SK-N-MC (cell line): ENCODE measurements around the gene MCU.

Experiments
- EZH2 ChIP-seq: fragments of 200-600 bp; sonication (generic); IDR thresholded peaks from one replicate; pipeline ENCODE4 v1.6.1; 2017; ENCODE audit warnings: antibody characterized with exemption
- POLR2AphosphoS5 ChIP-seq: IDR thresholded peaks from 2 replicates; pipeline ENCODE4 v1.6.1; 2012; ENCODE audit warnings: mild to moderate bottlenecking, low read depth, low read length, borderline replicate concordance

GRCh38 chr10:72728462-72728861, 36.5 kb downstream of the MCU start:
- TF ChIP-seq EZH2 (no peak), POLR2AphosphoS5 (no peak)
